GM21423 (cell line): ENCODE measurements around the gene NOB1.
A peak's percentile ranks its signal among the peaks of the same experiment; 100 is the strongest.
"Not testable (repeated sequence)": the region's sequence is repeated elsewhere in the genome, so short reads cannot be mapped to it uniquely, and the experiment has no call there.

Source experiments
- ATAC-seq: cut with Tn5 transposase; IDR thresholded peaks from one replicate; pipeline ENCODE4 v1.9.1; 2021; ENCODE audit warnings: mild to moderate bottlenecking, moderate library complexity; ENCODE audit not compliant: unreplicated experiment

The NOB1 gene

DNA sequence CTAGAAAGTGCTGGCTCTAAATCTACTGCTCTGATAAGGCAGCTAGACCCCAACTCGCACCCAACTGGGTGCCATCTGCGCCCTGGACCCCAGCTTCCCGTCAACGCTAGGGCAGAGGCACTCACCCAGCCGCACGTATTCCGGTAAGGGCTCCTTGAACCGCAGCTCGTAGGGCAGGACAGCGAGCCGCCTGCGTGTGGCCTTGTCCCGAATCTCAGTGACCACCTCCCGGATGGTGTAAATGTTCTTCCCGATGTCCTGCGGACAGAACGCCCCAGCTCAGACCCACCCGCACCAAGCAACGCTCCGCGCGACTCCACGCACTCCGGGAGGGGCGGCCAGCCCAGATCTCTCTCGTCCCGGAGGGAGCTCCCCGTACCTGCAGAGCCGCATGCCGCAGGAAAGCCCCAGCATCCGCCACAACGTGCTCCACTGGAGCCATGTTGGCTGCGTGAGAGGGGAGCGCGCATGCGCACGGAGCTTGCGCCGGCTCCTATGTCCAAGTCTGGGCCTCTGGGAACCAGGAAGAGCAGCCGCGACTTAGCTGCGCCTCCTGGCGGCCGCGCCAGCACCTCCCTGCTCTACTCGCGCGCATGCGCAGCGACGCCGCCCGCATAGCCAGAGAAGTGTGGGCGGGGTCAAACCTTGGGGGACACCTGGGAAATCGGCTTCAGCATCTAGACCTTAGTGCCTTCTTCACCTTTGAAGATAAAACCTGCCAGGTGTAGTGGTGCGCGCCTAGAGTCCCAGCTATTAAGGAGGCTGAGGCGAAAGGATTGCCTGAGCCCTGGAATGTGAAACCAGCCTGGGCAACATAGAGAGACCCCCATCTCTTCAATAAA lies at the start of gene NOB1:
TSS of gene NOB1 (minus strand) at position 458 of the 842 bp plus-strand sequence. CDS start at position 442, 16 bp downstream.
- peak; percentile 97 for ATAC-seq

DNA sequence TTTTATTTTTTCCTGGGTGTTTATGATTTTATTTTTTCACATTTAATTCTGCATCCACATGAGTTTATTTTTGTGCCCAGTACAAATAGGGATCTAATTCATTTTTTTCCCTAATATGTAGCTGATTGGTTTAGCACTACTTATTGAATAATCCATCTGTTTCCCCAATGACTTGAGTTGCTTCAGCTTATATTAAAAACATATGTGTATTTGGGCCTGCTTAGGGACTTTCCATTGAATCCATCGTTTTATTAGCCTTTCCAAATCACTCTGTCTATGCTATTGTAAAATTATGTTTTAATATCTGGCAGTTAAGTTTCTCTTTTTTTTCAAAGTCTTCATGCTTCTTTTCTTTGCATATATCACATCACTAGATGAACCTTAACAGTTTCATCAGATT lies 49.6 kb upstream of the NOB1 start:
- ATAC-seq, result no peak

DNA sequence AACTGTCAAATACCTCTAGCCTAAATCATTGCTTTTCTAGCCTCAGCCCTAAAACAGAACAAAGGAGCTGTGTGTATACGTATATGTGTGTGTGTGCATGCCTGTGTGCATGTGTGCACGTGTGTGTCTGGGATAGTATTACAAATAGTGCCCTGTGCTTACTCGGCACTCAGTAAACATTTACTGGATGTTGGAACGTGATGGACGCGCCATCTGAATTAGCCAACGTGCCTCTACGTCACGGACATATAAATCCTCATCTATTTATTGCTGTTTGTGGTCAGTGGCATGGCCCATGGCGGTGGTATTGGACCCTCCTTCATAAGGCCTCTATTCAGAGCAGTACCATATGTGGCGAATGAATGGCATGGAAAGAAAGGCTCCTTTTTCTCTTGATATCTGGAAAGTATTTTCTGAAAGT lies 44.9 kb upstream of the NOB1 start:
- no peak for ATAC-seq

DNA sequence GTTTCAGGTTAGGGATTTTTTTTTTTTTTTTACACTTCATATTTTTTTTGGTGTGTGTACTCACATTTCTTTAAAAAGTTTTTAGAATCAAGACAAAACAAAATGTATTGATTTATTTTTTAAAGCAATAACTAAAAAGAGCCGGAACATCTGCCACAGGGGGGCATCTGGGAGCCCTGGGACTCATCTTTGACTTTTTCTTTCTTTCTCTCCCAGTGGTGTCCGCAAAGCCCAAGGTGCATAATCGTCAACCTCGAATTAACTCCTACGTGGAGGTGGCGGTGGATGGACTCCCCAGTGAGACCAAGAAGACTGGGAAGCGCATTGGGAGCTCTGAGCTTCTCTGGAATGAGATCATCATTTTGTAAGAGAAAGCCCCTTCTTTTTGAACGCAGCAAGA lies 43.7 kb upstream of the NOB1 start:
- no peak for ATAC-seq

DNA sequence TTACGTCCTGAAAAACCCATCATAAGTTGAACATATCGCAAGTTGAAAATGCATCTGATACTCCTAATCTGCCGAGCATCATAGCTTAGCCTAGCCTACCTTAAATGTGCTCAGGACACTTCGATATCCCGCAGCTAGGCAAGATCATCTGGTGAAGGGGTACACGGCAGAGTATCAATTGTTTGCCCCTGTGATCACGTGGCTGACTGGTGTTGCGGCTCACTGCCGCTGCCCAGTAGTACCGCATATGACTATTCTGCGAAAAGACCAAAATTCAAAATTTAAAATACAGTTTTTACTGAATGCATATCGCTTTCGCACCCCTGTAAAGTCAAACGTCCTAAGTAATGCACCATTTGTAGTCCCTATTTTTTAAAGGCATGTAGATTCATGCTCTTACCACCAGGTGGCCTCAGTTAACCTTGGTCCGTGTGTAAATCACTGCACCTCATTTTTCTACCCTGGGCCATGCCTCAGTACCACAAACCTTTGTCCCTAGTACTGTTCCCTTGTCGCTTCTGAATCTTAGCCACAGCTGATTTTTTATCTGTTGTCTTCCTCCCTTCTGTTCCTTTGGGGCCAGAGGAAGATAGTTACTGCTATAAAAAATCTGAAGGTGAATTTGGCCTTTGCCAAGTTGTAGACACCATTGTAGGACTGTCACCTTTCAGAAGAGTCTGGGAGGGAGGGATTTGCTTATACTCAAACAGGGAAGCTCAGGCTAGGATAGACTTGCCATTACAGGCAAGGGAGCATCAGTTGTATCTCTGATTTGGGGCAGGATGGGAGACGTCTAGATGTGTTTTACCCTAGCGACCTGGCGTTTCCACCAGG lies 41.8 kb upstream of the NOB1 start:
- ATAC-seq, result no peak

DNA sequence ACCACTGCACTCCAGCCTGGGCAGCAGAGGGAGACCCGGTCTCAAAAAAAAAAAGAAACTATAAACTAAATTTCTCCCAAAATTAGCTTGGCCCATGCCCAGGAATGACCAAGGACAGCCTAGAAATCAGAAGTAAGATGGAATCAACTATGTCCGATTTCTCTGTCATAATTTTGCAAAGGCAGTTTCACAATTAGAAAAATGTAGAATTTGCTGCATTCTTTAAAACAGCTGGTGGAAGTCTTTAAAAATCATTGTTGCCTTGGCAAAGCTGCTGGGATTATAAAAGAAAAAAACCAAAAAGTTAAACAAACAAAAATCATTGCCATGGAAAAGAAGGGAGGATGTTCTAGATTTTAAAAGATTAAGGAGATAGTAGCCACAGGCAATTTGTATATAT lies 39.8 kb upstream of the NOB1 start:
- ATAC-seq, result no peak

DNA sequence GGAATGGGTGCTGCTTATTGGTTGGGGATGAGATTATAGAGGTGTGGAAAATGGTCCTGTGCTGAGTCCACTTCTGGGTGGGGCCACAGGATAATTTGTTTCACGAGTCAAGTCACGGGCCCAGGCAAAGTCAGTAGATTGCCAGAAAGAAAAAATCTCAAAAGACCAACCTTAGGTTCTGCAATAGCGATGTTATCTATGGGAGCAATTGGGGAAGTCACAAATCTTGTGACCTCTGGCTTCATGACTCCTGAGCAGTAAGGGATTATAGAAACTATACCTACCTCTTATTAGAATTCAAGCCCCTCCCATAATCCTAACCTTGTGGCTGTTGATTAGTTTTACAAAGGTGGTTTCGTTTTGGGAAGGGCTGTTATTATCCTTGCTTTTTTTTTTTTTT lies 38.8 kb upstream of the NOB1 start:
- no peak for ATAC-seq

DNA sequence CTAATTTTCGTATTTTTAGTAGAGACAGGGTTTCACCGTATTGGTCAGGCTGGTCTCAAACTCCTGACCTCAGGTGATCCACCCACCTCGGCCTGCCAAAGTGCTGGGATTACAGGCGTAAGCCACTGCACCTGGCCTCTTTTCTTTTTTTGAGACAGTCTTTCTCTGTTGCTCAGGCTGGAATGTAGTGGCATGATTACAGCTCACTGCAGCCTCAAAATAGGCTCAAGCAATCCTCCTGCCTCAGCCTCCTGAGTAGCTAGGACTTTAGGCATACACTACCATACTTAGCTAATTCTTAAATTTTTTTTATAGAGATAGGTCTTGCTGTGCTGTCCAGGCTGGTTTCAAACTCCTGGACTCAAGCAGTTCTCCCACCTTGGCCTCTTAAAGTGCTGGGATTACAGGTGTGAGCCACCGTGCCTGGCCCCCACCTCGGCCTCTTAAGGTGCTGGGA lies 36.7 kb upstream of the NOB1 start:
- not testable (repeated sequence) for ATAC-seq

DNA sequence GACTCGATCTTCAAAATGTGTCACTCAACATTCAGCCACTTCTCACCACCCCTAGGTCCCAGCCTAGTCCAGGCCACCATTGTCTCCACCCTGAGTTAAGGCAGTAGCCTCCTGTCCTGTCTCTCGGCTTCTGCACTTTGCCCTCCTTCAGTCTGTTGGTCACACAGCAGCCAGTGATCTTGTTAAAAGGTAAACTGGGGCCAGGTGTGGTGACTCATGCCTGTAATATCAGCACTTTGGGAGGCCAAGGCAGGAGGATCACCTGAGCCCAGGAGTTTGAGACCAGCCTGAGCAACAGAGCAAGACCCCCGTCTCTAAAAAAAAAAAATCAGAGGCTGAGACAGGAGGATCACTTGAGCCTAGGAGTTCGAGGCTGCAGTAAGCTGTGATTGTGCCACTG lies 33.2 kb upstream of the NOB1 start:
- ATAC-seq, result no peak

DNA sequence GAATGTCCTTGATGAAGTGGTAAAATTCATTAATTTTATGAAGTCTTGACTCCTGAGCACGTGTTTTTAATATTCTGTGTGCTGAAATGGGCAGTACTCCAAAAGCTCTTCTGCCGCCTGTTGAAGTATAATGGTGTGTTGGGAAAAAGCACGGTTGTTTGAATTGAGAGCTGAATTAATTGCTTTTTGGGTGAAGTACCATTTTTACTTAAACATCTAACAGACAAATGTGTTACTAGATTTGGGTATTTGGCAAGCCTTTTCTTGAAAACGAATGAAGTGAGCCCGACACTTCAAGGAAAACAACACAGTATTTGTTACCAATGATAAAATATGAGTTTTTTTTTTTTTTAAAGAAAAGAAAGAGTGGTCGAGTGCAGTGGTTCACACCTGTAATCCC lies 29.9 kb upstream of the NOB1 start:
- no peak for ATAC-seq

DNA sequence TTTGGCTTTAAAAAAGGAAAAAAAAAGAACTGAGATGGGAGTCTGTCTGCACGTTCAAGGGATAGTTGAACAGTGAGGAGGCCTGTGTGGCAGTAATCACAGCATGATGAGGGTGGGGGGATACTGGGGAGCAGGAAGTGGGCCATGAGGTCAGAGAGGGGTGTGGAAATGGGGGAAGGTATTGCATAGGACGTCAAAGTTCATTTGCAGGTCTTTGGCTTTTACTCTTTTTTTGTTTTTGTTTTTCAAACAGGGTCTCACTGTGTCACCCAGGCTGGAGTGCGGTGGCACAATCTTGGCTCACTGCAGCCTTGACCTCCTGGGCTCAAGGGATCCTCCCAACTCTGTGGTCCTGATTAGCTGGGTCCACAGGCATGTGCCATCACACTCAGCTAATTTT lies 26.4 kb upstream of the NOB1 start:
- no peak for ATAC-seq

DNA sequence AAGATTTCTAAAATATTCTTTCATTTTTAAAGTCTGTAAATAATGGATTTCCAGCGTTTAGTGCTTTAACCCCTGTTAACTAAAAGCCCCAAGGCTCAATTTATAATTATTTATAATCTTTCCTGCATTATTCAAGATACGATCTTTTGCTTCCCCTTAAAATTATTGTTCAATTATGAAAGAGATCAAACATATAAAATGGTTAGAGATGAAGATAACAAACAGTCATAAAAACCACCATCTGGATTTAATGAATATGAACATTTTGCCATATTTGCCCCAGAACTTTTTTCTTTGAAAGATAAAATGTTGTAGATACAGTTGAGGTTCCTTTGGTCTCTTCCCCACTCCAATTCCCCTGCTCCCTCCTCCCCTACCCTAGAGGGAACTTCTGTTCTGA lies 25.0 kb upstream of the NOB1 start:
- ATAC-seq, result no peak

DNA sequence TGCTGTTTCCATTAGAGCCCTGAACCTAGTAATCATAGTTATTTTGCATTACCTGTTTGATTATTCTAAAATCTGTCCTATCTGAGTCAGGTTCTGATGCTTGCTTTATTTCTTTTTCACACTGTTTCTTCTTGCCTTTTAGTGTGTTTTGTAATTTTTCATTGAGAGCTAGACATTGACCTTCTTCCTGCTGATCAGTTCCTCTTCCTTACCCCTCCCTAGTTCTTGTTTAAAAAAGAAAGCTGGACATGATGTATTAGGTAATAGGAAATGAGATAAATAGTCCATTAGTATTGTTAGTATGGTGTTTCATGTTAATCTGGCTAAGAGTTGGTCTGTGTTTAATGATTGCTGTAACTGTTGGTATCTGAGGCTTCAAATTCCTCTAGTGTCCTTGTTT lies 20.8 kb upstream of the NOB1 start:
- ATAC-seq, result no peak

DNA sequence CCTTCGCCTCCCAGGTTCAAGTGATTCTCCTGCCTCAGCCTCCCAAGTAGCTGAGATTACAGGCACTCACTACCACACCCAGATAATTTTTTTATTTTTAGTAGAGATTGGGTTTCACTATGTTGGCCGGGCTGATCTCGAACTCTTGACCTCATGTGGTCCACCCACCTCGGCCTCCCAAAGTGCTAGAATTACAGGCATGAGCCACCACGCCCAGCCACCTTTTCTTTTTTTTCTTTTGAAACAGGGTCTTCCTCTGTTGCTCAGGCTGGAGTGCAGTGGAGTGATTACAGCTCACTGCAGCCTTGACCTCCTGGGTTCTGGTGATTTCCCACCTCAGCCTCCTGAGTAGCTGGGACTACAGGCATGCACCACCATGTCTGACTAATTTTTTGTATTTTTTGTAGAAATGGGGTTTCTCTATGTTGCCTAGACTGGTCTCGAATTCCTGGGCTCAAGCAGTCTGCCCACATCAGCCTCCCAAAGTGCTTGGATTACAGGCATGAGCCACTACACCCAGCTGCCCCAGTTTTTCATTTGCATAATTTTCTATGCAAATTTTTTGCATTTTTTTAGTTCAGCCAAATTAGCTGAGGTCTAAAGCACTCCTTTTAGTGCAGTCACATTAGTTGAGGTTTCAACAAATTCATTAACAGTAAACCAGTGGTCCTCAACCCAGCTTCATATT lies 18.7 kb upstream of the NOB1 start:
- ATAC-seq, result peak; percentile 47

DNA sequence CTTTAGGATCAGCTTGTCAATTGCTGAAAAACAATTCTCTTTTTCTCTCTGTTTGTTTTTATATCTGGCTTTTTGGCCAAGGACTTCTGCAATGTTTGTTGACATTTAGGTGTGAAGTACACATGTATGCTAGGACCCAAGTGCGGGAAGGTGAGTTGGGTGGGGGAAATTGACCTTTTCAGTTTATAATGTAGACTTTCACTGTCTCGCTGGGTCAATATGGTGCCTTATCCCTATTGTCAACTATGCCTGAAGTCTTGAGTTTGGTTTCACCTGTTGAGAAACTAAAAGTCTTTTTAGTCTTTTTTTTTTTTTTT lies 16.9 kb upstream of the NOB1 start:
- ATAC-seq, result no peak

DNA sequence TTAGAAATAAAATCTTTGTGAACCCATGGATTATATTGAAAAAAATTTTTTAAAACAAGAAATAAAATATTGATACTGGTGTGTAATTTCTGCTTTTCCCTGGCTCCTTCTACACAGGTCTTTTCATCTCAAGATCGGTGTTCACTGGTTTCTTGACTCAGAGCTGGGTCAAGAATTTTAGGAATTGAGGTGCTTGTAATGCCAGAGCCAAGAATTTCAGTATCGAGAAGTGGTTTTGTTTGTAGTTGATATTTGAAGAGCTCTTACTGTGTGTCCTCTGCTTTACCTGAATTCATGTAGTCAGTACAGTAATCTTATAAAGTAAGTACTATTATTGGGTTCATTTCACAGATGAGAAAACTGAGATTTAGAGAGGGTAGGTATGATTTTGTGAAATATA lies 14.7 kb upstream of the NOB1 start:
- no peak for ATAC-seq

DNA sequence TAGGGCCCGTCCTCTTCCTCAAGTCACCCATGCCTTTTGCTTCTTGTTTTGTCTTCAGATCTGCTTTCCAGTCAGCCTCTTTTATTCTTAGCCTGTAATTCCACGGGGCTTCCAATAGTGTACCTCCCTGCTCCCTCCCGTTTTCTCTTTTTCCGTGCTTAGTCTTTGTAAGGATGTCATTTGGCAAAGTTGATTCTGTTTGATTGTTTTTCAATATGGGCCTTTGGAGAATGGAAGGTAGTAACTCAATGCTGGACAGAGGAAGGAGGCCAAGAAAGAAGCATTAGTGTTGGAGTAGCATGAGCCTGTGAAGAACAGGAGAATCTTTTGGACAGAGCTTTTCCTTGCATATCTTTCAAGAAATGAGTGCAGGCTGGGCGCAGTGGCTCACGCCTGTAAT lies 13.9 kb upstream of the NOB1 start:
- ATAC-seq, result no peak

DNA sequence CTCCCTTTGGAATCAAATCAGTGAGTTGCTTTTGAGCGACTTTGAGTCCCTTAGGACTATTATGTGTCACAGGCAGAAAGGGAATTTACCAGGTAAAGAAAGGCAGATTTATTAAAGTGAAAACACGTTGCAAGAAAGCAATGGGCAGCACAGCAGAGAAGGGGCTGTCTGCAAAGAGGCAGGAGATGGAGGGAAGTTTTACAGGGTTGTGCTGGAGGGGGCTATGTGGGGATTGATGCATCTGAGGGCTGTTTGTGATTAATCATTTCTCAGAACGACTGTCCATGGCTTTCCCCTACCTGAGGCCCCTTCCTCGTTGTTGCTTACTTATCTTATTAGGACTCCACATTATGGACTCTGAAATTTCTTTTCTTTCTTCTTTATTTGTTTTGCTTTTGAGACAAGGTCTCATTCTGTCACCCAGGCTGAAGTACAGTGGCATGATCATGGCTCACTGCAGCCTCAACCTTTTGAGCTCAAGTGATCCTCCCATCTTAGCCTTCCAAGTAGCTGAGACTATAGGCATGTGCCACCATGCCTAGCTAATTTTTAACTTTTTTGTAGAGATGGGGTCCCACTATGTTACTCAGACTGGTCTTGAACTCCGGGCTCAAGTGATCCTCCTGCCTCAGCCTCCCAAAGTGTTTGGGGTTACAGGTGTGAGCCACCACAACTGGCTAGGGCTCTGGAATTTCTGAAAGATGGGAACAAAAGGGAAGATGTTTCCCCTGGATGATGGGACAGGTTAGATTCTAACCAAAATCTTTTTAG lies 12.9 kb upstream of the NOB1 start:
- ATAC-seq, result no peak

DNA sequence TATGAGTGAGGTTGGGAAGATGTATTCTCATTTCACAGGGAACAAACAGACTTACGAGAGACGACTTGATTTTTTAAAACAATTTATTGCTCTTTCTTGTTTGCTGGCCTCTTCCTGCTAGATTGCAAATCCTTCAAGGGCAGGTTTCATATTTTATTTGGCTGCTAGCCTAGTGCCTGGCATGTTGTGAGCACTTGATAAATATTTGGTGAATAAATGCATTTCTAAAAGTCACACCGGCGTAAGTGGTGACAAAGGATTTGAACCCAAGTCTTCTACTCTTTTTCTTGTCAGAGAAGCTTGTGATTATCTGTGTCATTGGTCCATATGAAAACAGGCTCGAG lies 8.8 kb upstream of the NOB1 start:
- no peak for ATAC-seq

DNA sequence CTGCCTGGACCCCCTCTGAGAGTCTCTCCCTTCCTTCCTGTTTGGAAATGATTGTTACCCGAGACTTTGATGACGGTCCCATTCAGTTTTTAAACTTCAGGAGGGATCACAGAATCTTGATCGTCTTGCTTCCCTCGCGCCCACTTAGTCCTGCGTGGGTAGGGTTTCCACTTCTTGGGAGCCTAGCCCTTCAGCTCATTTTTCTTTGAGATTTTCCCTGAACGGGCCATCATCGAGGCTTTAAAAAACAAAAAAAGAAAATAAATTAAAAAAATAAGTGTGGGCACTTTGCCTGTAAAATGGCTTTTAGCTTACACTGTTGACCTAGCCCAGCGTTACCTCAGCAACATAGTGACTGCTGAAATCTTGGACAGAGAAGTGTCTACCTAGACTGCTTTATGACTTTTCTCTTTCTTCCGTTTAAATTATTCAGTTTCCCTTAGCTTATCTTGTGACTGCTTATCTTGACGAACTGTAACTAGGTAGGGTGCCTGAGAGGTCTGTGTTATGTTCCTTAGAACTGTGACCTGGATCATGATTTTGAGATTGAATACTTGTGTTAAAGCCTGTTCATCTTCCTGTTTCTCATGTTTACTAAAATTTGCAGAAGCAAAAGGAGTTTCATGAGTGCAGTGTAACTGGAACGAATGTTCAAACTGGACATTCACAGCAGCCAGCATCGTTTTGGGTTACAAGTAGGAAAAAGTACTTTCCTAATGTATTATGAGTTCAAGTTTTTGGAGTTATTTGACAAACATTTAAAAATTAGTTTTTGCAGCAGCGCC lies 8.3 kb upstream of the NOB1 start:
- no peak for ATAC-seq
